IPS-NIHi7 (cell line): ENCODE results near the gene ZNF441.
"Not testable (repeated sequence)": the region's sequence is repeated elsewhere in the genome, so short reads cannot be mapped to it uniquely, and the experiment has no call there.

ENCODE experiments used
- DNase-seq: peaks from one replicate; pipeline ENCODE4 v3.0.0; 2012; ENCODE audit warnings: mixed read lengths; ENCODE audit errors: extremely low spot score

The ZNF441 gene

GRCh38 chr19:11780431-11781020 lies 13.7 kb downstream of the ZNF441 start:
- DNase-seq = no peak

DNA sequence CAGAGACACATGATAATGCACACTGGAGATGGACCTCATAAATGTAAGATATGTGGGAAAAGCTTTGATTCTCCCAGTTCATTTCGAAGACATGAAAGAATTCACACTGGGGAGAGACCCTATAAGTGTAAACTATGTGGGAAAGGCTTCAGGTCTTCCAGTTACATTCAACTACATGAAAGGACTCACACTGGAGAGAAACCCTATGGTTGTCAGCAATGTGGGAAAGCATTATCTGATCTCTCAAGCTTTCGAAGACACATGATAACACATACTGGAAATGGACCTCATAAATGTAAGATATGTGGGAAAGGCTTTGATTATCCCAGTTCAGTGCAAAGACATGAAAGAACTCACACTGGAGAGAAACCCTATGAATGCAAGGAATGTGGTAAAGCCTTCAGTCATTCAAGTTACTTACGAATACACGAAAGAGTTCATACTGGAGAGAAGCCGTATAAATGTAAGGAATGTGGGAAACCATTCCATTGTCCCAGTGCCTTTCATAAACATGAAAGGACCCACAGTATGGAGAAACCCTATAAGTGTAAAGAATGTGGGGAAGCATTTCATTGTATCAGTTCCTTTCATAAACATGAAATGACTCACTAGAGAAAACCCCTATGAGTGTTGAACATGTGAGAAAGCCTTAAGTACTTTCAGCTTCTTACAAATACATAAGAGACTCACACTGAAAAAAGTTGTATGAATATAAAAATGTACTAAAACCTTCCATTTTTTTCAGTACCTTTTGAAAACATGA lies 14.7 kb downstream of the ZNF441 start:
- DNase-seq = no peak

DNA sequence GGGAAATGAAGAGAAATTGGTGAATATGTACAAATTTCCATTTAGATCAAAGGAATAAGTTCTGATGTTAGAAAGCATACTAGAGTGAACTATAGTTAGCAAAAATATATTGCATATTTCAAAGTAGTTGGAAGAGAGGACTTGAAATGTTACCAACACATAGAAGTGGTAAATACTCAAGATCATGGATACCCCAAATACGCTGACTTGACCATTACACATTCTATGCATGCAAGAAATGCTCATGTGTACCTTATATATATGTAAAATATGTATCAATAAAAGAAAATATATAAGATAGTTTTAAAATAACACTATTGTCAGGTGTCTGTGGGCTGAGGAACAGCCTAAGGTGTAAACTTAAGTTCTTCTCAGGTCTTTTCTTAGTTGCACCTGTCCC lies 17.0 kb downstream of the ZNF441 start:
- no peak for DNase-seq

DNA sequence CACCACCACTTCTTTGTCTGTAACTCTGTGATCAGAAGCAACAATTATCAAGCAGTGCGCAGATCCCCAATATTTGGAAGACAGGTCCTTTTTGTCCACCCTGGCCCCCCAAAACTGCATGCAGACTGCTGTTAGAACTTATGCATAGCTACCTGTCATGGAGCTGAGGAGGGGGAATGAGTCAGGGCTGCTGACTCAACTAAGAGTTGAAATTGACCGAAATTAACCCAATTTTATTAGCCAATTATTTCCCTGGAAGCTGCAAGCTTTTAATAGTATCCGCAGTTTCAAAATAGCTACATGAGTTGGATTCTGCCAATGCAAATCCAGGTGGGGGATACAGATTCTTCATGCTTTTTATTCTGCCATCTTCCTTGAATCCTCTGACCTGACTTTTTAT lies 17.6 kb downstream of the ZNF441 start:
- no peak for DNase-seq

DNA sequence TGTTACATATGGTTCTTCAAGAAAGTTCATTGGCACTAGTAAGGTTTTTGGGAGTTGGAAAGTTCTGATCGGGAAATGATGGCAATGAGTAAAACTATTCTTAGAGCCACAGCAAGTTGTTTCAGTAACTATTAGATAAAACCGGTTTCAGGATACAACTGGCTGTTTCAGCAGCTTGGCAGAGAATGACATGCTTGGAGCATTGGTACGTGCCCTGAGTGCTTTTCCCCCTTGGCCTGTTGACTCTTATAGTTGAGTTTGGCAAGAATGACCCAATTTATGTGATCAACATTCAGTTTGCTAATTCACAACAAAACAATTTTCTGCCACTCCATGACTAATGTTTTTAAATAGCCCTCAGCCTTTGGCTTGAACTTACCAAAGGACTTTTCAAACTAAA lies 20.7 kb downstream of the ZNF441 start:
- DNase-seq = no peak

DNA sequence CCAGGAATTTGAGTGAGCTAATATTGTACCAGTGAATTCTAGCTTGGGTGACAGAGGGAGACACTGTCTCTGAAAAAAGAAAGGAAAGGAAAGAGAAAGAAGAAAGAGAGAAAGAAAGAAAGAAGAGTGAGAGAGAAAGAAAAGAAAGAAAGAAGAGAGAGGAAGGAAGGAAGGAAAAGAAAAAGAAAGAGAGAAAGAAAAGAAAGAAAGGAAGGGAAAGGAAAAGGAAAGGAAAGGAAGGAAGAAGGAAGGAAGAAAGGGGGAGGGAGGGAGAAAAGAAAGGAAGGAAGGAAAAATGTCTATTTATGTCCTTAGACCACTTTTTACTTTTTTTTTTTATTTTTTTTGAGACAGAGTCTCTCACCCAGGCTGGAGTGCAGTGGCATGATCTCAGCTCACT lies 26.1 kb downstream of the ZNF441 start:
- no peak for DNase-seq

GRCh38 chr19:11797491-11797890 lies 30.7 kb downstream of the ZNF441 start:
- peak; percentile 83 for DNase-seq

- DNase-seq = peak; percentile 99
Observed at GRCh38 chr19:11798391-11799330, 31.9 kb downstream of the ZNF441 start, which contains the start of gene ZNF491. Gene ZNF491 (plus strand): TSS chr19:11798523. CDS start chr19:11805954, 7,431 bp downstream.

GRCh38 chr19:11806354-11807098 lies 39.7 kb downstream of the ZNF441 start:
- DNase-seq = no peak

- no peak for DNase-seq
Observed at GRCh38 chr19:11807099-11807380, 40.2 kb downstream of the ZNF441 start.

- DNase-seq = no peak
Observed at GRCh38 chr19:11813703-11814028, 46.9 kb downstream of the ZNF441 start.

- DNase-seq = peak; percentile 99
Observed at GRCh38 chr19:11814029-11814699, 47.4 kb downstream of the ZNF441 start, which contains the start of gene ZNF440. Gene ZNF440 (plus strand): TSS chr19:11814273. CDS start chr19:11814448, 175 bp downstream.

GRCh38 chr19:11814700-11815035 lies 47.9 kb downstream of the ZNF441 start:
- DNase-seq = peak; percentile 14

DNA sequence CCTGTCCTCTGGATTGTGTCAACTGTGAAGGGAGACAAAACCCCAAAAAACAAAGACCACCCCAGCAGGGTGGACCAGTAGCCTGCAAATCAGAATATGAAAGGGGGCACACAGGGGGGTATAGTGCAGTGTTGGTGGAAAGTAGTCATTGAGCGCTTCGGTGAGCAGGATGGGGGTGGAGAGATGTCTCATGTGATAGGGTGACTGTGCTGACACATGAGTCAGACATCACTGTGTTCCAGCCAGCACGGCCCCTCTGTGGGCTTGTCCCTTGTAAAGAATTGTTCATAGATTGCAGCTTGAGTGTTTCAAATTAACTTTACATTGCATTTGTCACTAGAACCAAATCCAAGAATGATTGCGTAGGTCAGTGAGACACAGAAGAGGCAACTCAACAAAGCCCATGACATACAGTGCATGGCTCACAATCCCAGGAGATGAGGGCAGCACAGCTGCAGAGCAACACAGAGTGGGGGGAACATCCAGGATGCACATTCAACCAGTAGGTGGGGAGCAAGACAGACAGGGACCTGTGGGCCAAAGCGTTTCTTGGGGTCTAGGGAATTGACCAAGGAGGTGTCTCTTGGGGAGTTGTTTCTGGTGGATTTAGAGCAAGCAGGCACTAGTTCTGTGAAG lies 54.8 kb downstream of the ZNF441 start:
- no peak for DNase-seq

DNA sequence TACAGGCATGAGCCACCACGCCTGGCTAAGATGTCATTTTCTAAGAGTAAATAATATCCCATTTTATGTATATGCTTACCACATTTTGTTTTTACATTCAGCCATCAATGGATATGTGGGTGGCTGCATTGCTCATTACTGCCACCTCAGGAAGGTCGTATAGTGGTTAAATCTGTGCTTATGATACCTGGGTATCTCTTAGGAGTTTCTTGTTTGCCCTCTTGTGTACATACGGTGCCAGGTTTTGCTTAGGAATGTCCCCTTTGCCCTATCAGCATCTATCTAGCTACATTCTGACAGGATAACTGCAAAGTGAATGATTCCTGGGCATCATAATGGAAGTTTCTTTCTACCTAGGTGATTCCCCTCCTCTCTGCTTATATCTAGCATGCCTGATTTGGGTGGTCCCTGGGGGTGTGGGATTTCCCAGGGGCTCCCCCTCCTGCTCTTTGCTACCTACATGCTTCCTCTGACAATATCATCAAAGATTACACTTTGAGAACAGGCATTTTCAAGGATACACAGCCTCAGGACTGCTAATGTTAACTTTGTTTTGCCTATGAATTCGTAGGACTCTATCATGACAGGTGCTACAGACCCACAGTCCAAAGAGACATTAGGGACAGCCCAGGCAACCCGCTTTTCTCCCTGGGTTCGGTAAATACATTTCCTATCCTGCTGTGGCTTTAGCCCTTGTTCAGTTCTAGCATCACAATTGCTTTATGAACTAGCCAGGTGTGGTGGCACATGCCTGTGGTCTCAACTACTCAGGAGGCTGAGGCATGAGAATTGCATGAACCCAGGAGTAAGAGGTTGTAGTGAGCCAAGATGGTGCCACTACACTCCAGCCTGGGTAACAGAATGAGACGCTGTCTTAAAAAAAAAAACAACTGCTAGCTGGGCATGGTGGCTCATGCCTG lies 62.4 kb downstream of the ZNF441 start:
- DNase-seq = not testable (repeated sequence)

DNA sequence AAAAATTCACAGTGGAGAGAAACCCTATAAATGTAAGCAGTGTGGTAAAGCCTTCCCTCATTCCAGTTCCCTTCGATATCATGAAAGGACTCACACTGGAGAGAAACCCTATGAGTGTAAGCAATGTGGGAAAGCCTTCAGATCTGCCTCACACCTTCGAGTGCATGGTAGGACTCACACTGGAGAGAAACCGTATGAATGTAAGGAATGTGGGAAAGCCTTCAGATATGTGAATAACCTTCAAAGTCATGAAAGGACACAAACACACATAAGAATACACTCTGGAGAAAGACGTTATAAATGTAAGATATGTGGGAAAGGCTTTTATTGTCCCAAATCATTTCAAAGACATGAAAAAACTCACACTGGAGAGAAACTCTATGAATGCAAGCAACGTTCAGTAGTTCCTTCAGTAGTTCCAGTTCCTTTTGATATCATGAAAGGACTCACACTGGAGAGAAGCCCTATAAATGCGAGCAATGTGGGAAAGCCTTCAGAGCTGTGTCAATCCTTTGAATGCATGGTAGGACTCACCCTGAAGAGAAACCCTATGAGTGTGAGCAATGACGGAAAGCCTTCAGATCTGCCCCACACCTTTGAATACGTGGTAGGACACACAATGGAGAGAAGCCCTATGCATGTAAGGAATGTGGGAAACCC lies 65.6 kb downstream of the ZNF441 start:
- no peak for DNase-seq

- no peak for DNase-seq
Observed at GRCh38 chr19:11833541-11833940, 66.7 kb downstream of the ZNF441 start.
